GM12878 (cell line): Measurements from ENCODE around the gene NPVF.

Source experiments
- JUND ChIP-seq: IDR thresholded peaks from 2 replicates; pipeline ENCODE4 v1.6.1; 2012; ENCODE audit warnings: low read depth, mild to moderate bottlenecking, low read length, improper control_type of control experiment, moderate library complexity
- NFYB ChIP-seq: IDR thresholded peaks from 2 replicates; pipeline ENCODE4 v1.6.1; 2011; ENCODE audit warnings: low read depth, mild to moderate bottlenecking, low read length, improper control_type of control experiment, moderate library complexity; ENCODE audit not compliant: insufficient read depth
- NR2C2 ChIP-seq: IDR thresholded peaks from 2 replicates; pipeline ENCODE4 v1.6.1; 2011; ENCODE audit warnings: borderline replicate concordance, low read depth; ENCODE audit not compliant: control insufficient read depth, insufficient read length
- POLR2A ChIP-seq: IDR thresholded peaks from 2 replicates; pipeline ENCODE4 v1.6.1; 2011; ENCODE audit warnings: low read depth, mild to moderate bottlenecking, low read length
- POLR2AphosphoS2 ChIP-seq: IDR thresholded peaks from 2 replicates; pipeline ENCODE4 v1.6.1; 2011; ENCODE audit warnings: low read depth, mild to moderate bottlenecking, low read length, improper control_type of control experiment, moderate library complexity
- ZNF24 ChIP-seq: fragments of 450-650 bp; IDR thresholded peaks from 2 replicates; pipeline ENCODE4 v1.6.1; 2017; ENCODE audit warnings: antibody characterized with exemption, mild to moderate bottlenecking
- TF ChIP-seq, protein P1 (sequence below): fragments of 450-650 bp; IDR thresholded peaks from 2 replicates; pipeline ENCODE4 v1.6.1; 2017; ENCODE audit warnings: mild to moderate bottlenecking, moderate library complexity
- TF ChIP-seq, protein P2 (sequence below), 3 experiments: IDR thresholded peaks in 2 of 3; conservative IDR thresholded peaks in 1 of 3; 2 replicates each; pipeline ENCODE4 v1.5.1; 2011; ENCODE audit warnings: low read depth in 3 of 3, low read length in 3 of 3, mild to moderate bottlenecking in 3 of 3, control low read depth in 2 of 3, moderate library complexity in 2 of 3, inconsistent platforms in 1 of 3, mixed read lengths in 1 of 3; ENCODE audit not compliant: control insufficient read depth in 2 of 3, insufficient read depth in 1 of 3; ENCODE audit errors: extremely low read depth in 1 of 3
- TF ChIP-seq, protein P3 (sequence below): fragments of 450-650 bp; conservative IDR thresholded peaks from 2 replicates; pipeline ENCODE4 v1.6.1; 2017; ENCODE audit warnings: mild to moderate bottlenecking, moderate library complexity
- TF ChIP-seq, protein P4 (sequence below): IDR thresholded peaks from 2 replicates; pipeline ENCODE4 v1.6.1; 2012; ENCODE audit warnings: low read depth, low read length, improper control_type of control experiment

DNA sequence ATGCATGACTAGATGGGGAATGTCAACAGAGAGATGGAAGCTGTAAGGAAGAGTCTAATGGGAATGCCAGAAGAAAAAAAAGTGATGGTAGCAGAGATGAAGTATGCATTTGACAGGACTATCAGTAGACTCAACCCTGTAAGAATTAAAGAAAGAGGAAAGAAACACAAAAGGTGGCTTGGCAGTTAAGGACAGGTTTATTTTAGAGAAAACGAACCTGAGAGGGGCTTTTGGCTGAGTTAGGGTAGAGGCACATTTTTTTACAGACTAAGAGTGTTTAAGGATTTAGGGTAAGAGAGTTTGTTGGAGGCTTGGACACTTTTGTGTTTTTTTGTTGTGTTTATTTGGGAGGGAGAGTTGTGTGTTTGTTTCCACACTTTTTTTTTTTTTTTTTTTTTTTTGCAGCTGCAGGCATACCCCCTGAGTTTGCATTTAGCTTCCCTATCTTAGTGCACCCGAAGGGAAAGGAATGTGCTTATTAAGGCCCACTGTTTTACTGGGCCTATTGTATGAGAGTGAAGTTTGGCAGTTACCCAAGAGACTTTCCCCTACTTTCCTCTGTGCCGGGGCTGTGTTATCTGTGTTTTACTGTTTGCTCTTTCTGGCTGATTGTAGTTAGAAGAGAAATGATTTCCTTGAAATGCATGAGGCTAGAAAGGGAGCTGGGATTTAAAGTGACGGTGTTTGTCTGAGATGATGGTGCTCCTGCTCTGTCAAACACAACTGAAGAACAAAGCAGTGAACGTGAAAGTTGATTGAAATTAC lies 32.0 kb downstream of the NPVF start:
- TF ChIP-seq, protein P1, sequence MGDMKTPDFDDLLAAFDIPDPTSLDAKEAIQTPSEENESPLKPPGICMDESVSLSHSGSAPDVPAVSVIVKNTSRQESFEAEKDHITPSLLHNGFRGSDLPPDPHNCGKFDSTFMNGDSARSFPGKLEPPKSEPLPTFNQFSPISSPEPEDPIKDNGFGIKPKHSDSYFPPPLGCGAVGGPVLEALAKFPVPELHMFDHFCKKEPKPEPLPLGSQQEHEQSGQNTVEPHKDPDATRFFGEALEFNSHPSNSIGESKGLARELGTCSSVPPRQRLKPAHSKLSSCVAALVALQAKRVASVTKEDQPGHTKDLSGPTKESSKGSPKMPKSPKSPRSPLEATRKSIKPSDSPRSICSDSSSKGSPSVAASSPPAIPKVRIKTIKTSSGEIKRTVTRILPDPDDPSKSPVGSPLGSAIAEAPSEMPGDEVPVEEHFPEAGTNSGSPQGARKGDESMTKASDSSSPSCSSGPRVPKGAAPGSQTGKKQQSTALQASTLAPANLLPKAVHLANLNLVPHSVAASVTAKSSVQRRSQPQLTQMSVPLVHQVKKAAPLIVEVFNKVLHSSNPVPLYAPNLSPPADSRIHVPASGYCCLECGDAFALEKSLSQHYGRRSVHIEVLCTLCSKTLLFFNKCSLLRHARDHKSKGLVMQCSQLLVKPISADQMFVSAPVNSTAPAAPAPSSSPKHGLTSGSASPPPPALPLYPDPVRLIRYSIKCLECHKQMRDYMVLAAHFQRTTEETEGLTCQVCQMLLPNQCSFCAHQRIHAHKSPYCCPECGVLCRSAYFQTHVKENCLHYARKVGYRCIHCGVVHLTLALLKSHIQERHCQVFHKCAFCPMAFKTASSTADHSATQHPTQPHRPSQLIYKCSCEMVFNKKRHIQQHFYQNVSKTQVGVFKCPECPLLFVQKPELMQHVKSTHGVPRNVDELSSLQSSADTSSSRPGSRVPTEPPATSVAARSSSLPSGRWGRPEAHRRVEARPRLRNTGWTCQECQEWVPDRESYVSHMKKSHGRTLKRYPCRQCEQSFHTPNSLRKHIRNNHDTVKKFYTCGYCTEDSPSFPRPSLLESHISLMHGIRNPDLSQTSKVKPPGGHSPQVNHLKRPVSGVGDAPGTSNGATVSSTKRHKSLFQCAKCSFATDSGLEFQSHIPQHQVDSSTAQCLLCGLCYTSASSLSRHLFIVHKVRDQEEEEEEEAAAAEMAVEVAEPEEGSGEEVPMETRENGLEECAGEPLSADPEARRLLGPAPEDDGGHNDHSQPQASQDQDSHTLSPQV = no peak
- TF ChIP-seq, protein P2, sequence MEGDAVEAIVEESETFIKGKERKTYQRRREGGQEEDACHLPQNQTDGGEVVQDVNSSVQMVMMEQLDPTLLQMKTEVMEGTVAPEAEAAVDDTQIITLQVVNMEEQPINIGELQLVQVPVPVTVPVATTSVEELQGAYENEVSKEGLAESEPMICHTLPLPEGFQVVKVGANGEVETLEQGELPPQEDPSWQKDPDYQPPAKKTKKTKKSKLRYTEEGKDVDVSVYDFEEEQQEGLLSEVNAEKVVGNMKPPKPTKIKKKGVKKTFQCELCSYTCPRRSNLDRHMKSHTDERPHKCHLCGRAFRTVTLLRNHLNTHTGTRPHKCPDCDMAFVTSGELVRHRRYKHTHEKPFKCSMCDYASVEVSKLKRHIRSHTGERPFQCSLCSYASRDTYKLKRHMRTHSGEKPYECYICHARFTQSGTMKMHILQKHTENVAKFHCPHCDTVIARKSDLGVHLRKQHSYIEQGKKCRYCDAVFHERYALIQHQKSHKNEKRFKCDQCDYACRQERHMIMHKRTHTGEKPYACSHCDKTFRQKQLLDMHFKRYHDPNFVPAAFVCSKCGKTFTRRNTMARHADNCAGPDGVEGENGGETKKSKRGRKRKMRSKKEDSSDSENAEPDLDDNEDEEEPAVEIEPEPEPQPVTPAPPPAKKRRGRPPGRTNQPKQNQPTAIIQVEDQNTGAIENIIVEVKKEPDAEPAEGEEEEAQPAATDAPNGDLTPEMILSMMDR (IDR thresholded peaks at IDR 0.05 in 2 of 3, conservative IDR thresholded peaks at IDR 0.05 in 1 of 3; ENCODE audit: control insufficient read depth in 2 of 3, extremely low read depth in 1 of 3, insufficient read depth in 1 of 3, low read depth in 3 of 3, low read length in 3 of 3) = no peak
- TF ChIP-seq NFYB (no peak), POLR2A (no peak), ZNF24 (no peak), JUND (no peak), POLR2AphosphoS2 (no peak), NR2C2 (no peak)
- TF ChIP-seq, protein P3, sequence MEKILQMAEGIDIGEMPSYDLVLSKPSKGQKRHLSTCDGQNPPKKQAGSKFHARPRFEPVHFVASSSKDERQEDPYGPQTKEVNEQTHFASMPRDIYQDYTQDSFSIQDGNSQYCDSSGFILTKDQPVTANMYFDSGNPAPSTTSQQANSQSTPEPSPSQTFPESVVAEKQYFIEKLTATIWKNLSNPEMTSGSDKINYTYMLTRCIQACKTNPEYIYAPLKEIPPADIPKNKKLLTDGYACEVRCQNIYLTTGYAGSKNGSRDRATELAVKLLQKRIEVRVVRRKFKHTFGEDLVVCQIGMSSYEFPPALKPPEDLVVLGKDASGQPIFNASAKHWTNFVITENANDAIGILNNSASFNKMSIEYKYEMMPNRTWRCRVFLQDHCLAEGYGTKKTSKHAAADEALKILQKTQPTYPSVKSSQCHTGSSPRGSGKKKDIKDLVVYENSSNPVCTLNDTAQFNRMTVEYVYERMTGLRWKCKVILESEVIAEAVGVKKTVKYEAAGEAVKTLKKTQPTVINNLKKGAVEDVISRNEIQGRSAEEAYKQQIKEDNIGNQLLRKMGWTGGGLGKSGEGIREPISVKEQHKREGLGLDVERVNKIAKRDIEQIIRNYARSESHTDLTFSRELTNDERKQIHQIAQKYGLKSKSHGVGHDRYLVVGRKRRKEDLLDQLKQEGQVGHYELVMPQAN = no peak
- TF ChIP-seq, protein P4, sequence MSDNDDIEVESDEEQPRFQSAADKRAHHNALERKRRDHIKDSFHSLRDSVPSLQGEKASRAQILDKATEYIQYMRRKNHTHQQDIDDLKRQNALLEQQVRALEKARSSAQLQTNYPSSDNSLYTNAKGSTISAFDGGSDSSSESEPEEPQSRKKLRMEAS = no peak
